22Rv1 (cell line): ENCODE data around the gene LPCAT2.

ENCODE experiments used
- ZFX ChIP-seq: fragments of 450-650 bp; IDR thresholded peaks from 2 replicates; pipeline ENCODE4 v1.6.1; 2017; ENCODE audit warnings: antibody characterized with exemption, borderline replicate concordance
- TF ChIP-seq, protein P1 (sequence below): fragments of 450-650 bp; IDR thresholded peaks from 2 replicates; pipeline ENCODE4 v1.5.1; 2017; ENCODE audit warnings: mild to moderate bottlenecking

DNA sequence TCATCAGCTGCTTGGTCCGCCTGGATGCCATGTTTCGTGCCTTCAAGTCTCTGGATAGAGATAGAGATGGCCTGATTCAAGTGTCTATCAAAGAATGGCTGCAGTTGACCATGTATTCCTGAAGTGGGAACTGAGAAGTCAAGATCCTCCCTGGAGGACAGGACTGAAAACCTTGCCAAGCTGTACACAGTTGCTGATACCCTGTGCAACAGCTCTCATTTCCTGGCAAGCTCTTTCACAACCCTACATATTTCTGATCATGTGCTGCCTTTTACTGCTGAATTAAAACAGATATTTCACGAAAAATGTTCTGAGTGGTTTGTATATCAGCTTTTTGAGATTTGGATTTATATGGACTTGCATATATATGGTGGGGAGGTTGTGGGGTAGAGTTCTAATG, 58.5 kb downstream of the LPCAT2 start:
- TF ChIP-seq ZFX: no peak
- TF ChIP-seq, protein P1, sequence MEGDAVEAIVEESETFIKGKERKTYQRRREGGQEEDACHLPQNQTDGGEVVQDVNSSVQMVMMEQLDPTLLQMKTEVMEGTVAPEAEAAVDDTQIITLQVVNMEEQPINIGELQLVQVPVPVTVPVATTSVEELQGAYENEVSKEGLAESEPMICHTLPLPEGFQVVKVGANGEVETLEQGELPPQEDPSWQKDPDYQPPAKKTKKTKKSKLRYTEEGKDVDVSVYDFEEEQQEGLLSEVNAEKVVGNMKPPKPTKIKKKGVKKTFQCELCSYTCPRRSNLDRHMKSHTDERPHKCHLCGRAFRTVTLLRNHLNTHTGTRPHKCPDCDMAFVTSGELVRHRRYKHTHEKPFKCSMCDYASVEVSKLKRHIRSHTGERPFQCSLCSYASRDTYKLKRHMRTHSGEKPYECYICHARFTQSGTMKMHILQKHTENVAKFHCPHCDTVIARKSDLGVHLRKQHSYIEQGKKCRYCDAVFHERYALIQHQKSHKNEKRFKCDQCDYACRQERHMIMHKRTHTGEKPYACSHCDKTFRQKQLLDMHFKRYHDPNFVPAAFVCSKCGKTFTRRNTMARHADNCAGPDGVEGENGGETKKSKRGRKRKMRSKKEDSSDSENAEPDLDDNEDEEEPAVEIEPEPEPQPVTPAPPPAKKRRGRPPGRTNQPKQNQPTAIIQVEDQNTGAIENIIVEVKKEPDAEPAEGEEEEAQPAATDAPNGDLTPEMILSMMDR: no peak
